T-helper 1 cell treated with Interleukin-12 subunit alpha and Interleukin-12 subunit beta and Interleukin-4 antibody, amounts not matched to agents 30 ng/mL and 1 ng/mL, for 36 hours (primary cell): Measurements from ENCODE around the gene NOL9. TPM values are rescaled to one million over a fixed set of nuclear protein-coding genes. Genes with fewer than 3 reads are reported as not detected.

ENCODE experiments used
- intact Hi-C: fragments of 100-400 bp; cut with micrococcal nuclease; formaldehyde crosslinking; loops from one replicate; pipeline ENCODE4 v1.15.1; 2024
- total RNA-seq: library from RNA; stranded (reverse); gene quantifications from 2 replicates; pipeline ENCODE4 v1.2.3, GENCODE V29; 2022

Gene NOL9
- total RNA-seq, 1 donor from 2014 or later = 54.5 TPM

- intact Hi-C loops = no loop called here
Measured at GRCh38 chr1:6526316-6526715, 28.0 kb downstream of the NOL9 start.

- intact Hi-C loops = loop anchor here (1.0 kb wide), 1 partner anchor 37 kb away; no protein-coding TSS in a partner anchor
Measured at GRCh38 chr1:6523566-6523965, 30.7 kb downstream of the NOL9 start.

- intact Hi-C loops = no loop called here
Measured at GRCh38 chr1:6521536-6521935, 32.8 kb downstream of the NOL9 start.

- intact Hi-C loops = no loop called here
Measured at GRCh38 chr1:6519935-6520671, 34.2 kb downstream of the NOL9 start.

GRCh38 chr1:6519491-6519934 lies 34.8 kb downstream of the NOL9 start:
- intact Hi-C loops = no loop called here

GRCh38 chr1:6517435-6517851 lies 36.9 kb downstream of the NOL9 start:
- intact Hi-C loops = no loop called here

- intact Hi-C loops = no loop called here
Measured at GRCh38 chr1:6515771-6516170, 38.5 kb downstream of the NOL9 start.

- intact Hi-C loops = no loop called here
Measured at GRCh38 chr1:6513320-6513801, 41.0 kb downstream of the NOL9 start.

- intact Hi-C loops = no loop called here
Measured at GRCh38 chr1:6512908-6513280, 41.4 kb downstream of the NOL9 start.

GRCh38 chr1:6512245-6512907 lies 41.9 kb downstream of the NOL9 start:
- intact Hi-C loops = no loop called here

- intact Hi-C loops = no loop called here
Measured at GRCh38 chr1:6511561-6512244, 42.6 kb downstream of the NOL9 start.

GRCh38 chr1:6511056-6511455 lies 43.3 kb downstream of the NOL9 start:
- intact Hi-C loops = no loop called here

- intact Hi-C loops = no loop called here
Measured at GRCh38 chr1:6510493-6510892, 43.8 kb downstream of the NOL9 start.

- intact Hi-C loops = no loop called here
Measured at GRCh38 chr1:6509919-6510291, 44.4 kb downstream of the NOL9 start.

- intact Hi-C loops = no loop called here
Measured at GRCh38 chr1:6509220-6509918, 44.9 kb downstream of the NOL9 start.

GRCh38 chr1:6508816-6509189 lies 45.5 kb downstream of the NOL9 start:
- intact Hi-C loops = no loop called here

- intact Hi-C loops = no loop called here
Measured at GRCh38 chr1:6508154-6508815, 46.0 kb downstream of the NOL9 start.

GRCh38 chr1:6507461-6507911 lies 46.8 kb downstream of the NOL9 start:
- intact Hi-C loops = no loop called here

- intact Hi-C loops = no loop called here
Measured at GRCh38 chr1:6507037-6507428, 47.3 kb downstream of the NOL9 start.

GRCh38 chr1:6506210-6507036 lies 47.9 kb downstream of the NOL9 start:
- intact Hi-C loops = no loop called here
